ENCODE results near the gene ST7. TPM values are rescaled to one million over a fixed set of nuclear protein-coding genes. Genes with fewer than 3 reads are reported as not detected.

Gene ST7
- total RNA-seq, 1 experiment from 2014 or later: 18.6 TPM

- no peak for DNase-seq (ENCODE audit: low read depth)
Measured at GRCh38 chr7:117190746-117191435, 237.6 kb downstream of the ST7 start.

- no peak for DNase-seq (ENCODE audit: low read depth)
Measured at GRCh38 chr7:117192108-117192507, 238.8 kb downstream of the ST7 start.

DNA sequence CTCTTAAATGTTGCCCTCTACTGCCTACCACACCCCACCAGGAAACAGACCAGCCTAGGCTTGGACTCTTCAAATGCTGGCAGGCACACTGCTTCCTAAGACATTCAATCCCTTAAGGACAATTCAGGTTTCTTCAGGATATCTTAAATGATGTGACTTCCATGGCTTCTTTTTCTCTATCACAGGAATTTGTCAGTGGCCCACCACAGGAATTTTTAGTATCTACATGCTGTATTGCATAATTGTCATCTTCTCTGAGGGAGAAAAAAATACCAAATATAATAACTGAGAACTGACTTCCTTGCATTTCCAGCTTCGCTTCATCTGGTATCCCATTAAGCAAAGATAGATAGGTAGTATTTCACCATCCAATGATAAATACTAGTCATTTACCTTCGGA, 240.3 kb downstream of the ST7 start:
- no peak for DNase-seq (ENCODE audit: low read depth)

- no peak for DNase-seq (ENCODE audit: low read depth)
Measured at GRCh38 chr7:117194445-117194844, 241.1 kb downstream of the ST7 start.

DNA sequence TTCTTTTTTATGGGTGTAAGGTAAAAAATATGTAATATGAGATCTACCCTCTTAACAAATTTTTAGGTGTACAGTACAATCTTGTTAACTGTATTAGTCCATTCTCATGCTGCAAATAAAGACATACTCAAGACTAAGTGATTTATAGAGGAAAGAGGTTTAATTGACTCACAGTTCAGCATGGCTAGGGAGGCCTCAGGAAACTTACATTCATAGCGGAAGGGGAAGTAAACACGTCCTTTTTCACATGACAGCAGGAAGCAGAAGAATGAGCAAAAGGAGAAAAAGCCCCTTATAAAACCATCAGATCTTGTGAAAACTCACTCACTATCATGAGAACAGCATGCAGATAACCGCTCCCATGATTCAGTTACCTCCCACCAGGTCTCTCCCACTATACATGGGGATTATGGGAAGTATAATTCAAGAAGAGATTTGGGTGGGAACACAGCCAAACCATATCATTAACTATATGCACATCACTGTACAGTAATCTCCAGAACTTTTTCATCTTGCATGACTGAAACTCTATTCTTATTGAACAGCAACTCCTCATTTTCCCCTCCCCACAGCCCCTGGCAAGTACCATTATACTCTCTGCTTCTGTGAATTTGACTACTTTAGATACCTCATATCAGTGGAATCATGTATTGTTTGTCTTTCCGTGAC, 242.2 kb downstream of the ST7 start:
- DNase-seq (ENCODE audit: low read depth): peak; percentile 43

DNA sequence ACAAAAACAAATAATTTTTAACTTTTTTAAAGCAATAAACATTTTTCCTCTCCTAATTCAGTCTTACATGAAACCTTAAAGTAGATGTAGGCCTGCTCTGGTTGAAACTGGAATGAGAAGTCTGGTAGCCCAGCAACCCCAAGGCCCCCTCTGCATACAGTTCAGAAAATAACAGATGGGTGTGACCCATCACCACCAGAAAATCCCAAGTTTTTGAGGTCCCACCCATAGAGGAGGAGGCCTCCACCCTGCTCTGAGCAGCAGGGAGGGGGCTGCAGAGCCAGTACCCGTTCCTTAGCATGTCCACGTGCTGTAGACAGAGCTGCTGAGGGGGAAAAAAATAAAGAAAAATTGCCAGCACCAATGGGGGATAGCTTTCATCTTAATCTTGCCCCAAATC, 246.8 kb downstream of the ST7 start:
- DNase-seq (ENCODE audit: low read depth): no peak

DNA sequence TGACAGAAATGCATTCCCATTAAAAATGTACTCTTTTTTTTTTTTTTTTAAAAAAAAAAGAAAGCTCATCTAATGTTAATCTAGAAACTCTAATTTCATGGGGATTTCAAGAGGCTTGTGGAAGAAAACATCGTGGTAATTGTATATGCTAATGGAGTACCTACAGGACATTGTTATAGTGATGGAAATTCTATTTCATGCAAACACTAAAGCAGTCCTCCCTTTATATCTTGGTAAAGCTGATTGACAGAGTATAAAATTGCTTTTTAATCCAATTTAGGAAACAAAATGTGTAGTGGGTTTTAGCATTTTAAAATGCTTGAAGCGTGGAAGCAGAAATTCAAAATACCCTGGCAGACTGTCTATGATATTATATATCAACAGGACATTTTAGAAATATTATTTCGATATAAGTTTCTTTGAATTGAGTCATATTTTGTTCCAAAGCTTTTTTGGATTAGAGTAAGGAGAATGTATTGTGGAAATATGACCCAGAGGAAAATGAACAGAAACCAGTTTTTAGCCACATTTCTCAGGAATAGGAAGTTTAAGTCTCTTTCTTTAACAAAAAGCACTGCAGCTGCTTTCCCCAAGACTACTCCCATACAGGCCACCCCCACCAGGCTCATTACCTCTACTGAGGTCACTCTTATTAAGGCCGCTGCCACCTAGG, 247.6 kb downstream of the ST7 start:
- DNase-seq (ENCODE audit: low read depth): no peak

DNA sequence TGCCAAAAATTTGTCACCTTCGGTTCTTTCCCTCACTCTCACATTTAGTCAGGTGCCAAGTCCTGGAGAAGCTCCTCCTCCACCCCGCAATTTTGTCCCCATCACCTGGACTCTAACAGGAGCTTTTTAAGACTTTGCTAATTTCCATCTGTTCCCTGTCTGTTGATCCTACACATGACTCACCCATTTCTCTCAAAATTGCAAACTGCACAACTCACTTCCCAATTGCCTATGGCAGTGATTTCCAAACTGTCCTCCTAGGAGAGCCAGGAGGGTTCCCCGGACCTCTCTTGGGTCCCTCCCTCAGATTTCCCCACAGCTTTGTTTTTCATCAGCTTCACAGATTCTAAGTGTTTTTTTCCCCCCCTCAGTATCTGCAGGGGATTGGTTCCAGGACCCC, 249.2 kb downstream of the ST7 start:
- no peak for DNase-seq (ENCODE audit: low read depth)

DNA sequence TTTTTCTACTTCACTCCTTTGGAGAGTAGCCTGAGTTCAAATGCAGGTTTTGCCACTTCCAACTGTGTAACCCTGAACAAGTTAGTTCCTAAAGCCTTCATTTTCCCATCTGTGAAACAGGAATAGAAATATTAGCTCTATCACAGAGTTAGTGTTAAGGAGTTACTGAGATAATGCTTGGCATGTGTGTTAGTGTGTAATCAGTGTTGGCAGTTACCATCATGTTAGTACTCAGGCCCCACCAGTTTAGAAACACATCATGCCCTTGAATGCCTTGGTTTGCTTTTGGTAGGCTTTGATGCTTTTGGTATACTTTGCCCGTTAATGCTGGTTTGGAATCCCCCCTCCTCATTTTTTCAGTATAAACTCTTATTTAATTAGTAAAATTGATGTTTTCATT, 249.9 kb downstream of the ST7 start:
- no peak for DNase-seq (ENCODE audit: low read depth)

- DNase-seq (ENCODE audit: low read depth): no peak
Measured at GRCh38 chr7:117205873-117206272, 252.6 kb downstream of the ST7 start.

DNA sequence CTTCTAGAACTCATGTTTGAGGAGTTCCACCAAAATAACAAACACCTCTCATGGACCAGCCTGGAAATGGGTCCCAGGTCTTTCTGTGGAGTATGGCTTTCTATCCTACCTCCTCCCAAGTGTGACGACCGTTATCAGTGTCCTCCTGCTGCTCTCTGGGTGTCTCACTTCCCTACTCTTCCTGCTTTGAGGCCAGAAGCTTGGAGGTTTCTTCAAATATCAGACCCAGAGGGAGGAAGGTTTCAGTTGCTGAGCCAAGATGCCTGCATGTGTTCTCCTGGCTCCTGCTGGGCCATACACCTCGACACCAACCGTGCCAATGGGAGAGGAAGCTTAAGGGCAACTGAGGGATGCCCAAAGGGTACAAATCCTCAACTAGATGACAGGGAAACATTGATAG, 255.0 kb downstream of the ST7 start:
- no peak for DNase-seq (ENCODE audit: low read depth)

- no peak for DNase-seq (ENCODE audit: low read depth)
Measured at GRCh38 chr7:117210397-117210796, 257.1 kb downstream of the ST7 start.

DNA sequence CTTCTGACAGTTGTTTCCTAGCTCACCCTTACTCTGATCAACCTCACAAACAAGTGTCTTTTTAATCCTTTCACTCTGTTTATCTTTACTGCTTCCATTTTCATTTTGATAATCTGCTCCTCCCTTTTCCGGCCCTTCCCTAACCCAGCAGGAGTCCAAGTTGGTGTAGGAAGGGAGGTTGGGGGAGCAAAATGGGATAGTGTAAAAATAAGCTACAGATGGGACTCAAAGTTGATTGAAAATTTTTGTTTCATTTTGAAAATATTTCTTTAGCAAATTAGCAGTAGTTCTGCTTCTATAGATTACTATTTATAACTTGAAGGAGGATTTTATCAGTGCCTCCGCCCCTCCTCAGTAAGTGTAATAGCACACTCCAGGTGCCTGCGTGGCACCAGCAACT, 257.6 kb downstream of the ST7 start:
- no peak for DNase-seq (ENCODE audit: low read depth)

- no peak for DNase-seq (ENCODE audit: low read depth)
Measured at GRCh38 chr7:117211614-117212013, 258.3 kb downstream of the ST7 start.

DNA sequence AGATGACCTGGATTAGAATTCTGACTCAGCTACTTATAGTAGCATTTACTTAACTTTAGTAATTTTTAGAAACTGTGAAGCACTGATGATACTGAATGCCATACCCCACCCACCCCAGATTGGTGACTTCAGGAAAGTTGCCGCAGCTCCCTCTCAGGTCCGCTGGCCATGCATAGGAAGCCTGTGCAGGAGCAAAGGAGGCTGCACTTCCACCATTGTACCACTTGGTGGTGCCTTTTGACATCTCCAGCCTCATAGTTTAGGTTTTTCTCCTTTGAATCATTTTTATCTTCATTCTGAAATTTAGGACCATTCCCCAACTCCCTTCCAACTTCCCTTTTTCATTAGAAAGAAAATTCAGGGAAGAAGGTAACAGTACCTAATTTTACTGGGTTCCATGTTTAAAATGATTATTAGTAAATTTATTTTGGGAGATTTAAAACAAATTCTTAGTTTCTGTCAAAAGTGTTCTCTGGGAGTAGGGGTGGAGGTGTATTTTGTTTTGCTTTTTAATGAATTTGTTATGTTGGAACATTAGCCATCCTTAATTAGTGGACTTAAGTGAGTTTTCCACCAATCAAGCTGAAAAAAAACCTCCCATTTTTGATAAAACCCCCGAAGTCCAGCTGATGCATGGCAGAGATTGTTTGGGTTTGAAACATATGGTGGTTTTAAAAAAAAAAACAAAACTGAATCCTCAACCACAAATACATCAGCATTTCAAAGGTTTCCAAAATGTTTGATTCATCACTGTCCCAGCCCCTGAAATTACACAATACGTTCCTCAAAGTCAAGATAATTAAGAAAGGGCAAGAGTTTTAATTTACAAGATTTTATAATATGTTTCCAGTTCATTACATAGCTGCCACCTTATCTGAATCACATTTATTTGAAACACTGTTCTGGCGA, 259.9 kb downstream of the ST7 start:
- peak; percentile 78 for DNase-seq (ENCODE audit: low read depth)

GRCh38 chr7:117216010-117216409, 262.7 kb downstream of the ST7 start:
- no peak for DNase-seq (ENCODE audit: low read depth)

- no peak for DNase-seq (ENCODE audit: low read depth)
Measured at GRCh38 chr7:117216436-117217069, 263.3 kb downstream of the ST7 start.

- DNase-seq (ENCODE audit: low read depth): no peak
Measured at GRCh38 chr7:117217106-117218035, 264.1 kb downstream of the ST7 start.

- DNase-seq (ENCODE audit: low read depth): no peak
Measured at GRCh38 chr7:117218700-117219099, 265.4 kb downstream of the ST7 start.

GRCh38 chr7:117219485-117219884, 266.2 kb downstream of the ST7 start:
- DNase-seq (ENCODE audit: low read depth): peak; percentile 73

Measured in Daoy (cell line).